ENCODE measurements around the gene PCYOX1L. TPM values are rescaled to one million over a fixed set of nuclear protein-coding genes. Genes with fewer than 3 reads are reported as not detected.

PCYOX1L gene
- total and polyA plus RNA-seq, 2 of the 8 experiments (the other 6 are each of a cell fraction or from before 2014, with no cell fraction given), result 6.8 to 17.2 TPM

DNA sequence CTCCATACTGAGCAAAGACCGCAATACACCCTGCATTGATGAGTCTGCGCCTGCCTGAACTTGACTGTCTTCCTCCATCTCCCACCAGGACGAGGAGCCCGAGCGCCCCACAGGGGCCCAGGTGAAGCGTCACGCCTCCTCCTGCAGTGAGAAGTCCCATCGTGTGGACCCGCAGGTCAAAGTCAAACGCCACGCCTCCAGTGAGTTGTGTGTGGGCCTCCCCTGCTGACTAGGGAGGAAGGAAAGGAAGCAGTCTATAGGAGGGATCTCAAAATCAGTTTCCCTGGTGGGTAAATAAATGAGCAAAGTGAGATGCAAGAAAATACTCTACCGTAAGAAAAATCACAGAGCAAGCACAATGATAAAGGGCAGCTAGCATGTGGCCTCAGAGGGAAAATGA, 35.3 kb upstream of the PCYOX1L start:
- no peak overlapping the region for H3K56ac ChIP-seq (replicated peaks; ENCODE audit: insufficient read length, low read depth, low read length)
- POLR2A ChIA-PET (ENCODE audit: partially characterized antibody), result interaction anchor here (1.3 to 1.9 kb wide), 2 partner anchors 23 to 24 kb away, joined by 4 to 10 read pairs; partner anchors contain the start of gene GRPEL2
- H3K14ac ChIP-seq (ENCODE audit: insufficient read length), result no peak overlapping the region
- no peak overlapping the region for H3K23ac ChIP-seq (ENCODE audit: insufficient read length)
- H3K79me2 ChIP-seq (ENCODE audit: control insufficient read depth in 1 of 2, insufficient read depth in 2 of 2, low read length in 2 of 2), result no peaks in the 10 kb centered on the region
- no peak overlapping the region for H4K91ac ChIP-seq (replicated peaks; ENCODE audit: insufficient read length, low read length)
- H3K23me2 ChIP-seq (ENCODE audit: low read depth, low read length), result no peaks in the 10 kb centered on the region
- no peak overlapping the region for H3K9ac ChIP-seq (replicated peaks in 1 of 4; ENCODE audit: extremely low read depth in 1 of 4, low read depth in 3 of 4, low read length in 3 of 4)
- H3K4me3 ChIP-seq (ENCODE audit: extremely low read depth in 1 of 4, insufficient read depth in 2 of 4, low read depth in 3 of 4, low read length in 4 of 4), result no peak overlapping the region
- no peaks in the 10 kb centered on the region for H3K27me3 ChIP-seq (replicated peaks in 1 of 4; ENCODE audit: control insufficient read depth in 3 of 4, extremely low read depth in 1 of 4, insufficient read depth in 3 of 4, low read length in 3 of 4)
- H4K8ac ChIP-seq (ENCODE audit: extremely low read depth, insufficient read depth, low read length), result no peak overlapping the region
- CTCF ChIA-PET (ENCODE audit: partially characterized antibody), result interaction anchor here (1.0 to 5.1 kb wide), 3 partner anchors 9 to 76 kb away, joined by 3 to 28 read pairs (median 8); no protein-coding TSS in a partner anchor
- FAIRE-seq (no peak), DNase-seq (ENCODE audit: low read depth in 1 of 2, low spot score in 2 of 2) (no peak)
- H3K79me1 ChIP-seq (ENCODE audit: low read depth, low read length), result no peaks in the 10 kb centered on the region
- H2AFZ ChIP-seq (ENCODE audit: low read length), result no peak overlapping the region
- no peak overlapping the region for H2BK20ac ChIP-seq (ENCODE audit: low read length)
- H2BK15ac ChIP-seq (ENCODE audit: low read length), result no peak overlapping the region
- no peak overlapping the region for H3K4me2 ChIP-seq (ENCODE audit: insufficient read depth in 1 of 2, low read depth in 2 of 2, low read length in 2 of 2)
- no peak overlapping the region for H3K18ac ChIP-seq (ENCODE audit: extremely low read depth, low read length)
- 76% methylated on average over 12 of the region's 12 CpGs; no CpG with 5 or more reads in 1 of the 2 experiments for WGBS, 2 experiments (ENCODE audit: extremely low coverage in 1 of 2, insufficient coverage in 1 of 2, insufficient read length in 1 of 2, insufficient replicate concordance in 2 of 2, low coverage in 1 of 2, low lambda C conversion rate in 2 of 2, missing lambda C conversion rate in 1 of 2)
- no peak overlapping the region for H2BK120ac ChIP-seq (replicated peaks; ENCODE audit: low read depth, low read length)
- no peak overlapping the region for H2AK5ac ChIP-seq (ENCODE audit: low read depth, low read length)
- H4K20me1 ChIP-seq (replicated peaks in 1 of 2; ENCODE audit: control insufficient read depth in 1 of 2, insufficient read depth in 2 of 2, low read length in 2 of 2), result no peaks in the 10 kb centered on the region
- no peak overlapping the region for H4K5ac ChIP-seq (ENCODE audit: insufficient read length, low read depth, low read length)
- H2BK12ac ChIP-seq (ENCODE audit: low read depth, low read length), result no peak overlapping the region
- H3K36me3 ChIP-seq (ENCODE audit: control insufficient read depth in 2 of 4, insufficient read depth in 4 of 4, low read length in 3 of 4), result no peaks in the 10 kb centered on the region
- H3K4me1 ChIP-seq (replicated peaks in 1 of 4; ENCODE audit: control insufficient read depth in 3 of 4, insufficient read depth in 4 of 4, low read length in 3 of 4), result peaks cover 0 to 6% (median under 1%) of the 10 kb centered on the region in 4 experiments; a peak in 4 of 7 replicates
- no peaks in the 10 kb centered on the region for H3K9me3 ChIP-seq (ENCODE audit: insufficient read depth in 2 of 2, low read depth in 1 of 2, low read length in 1 of 2)
- no peak overlapping the region for H2BK5ac ChIP-seq (ENCODE audit: low read depth, low read length)
- no peak overlapping the region for H3K27ac ChIP-seq (ENCODE audit: low read depth, low read length)
- H3K4ac ChIP-seq (replicated peaks; ENCODE audit: insufficient read length, low read depth, low read length), result no peak overlapping the region
- TF ChIP-seq JUN (IDR thresholded peaks at IDR 0.05; ENCODE audit: low read depth, low read length), result no peak
- TF ChIP-seq CTCF (IDR thresholded peaks at IDR 0.05; ENCODE audit: control extremely low read depth in 1 of 3, insufficient read depth in 1 of 3, low read depth in 1 of 3, low read length in 3 of 3), result 0 out of 4 replicates have a peak, but pooled peaks of 1 of the 3 experiments have one; percentile 3
